ENCODE data around the gene DNMT3B.

GRCh38 chr20:32762754-32763201, 593 bp downstream of the DNMT3B start:
- TF ChIP-seq CTCF (IDR thresholded peaks at IDR 0.05; ENCODE audit: insufficient read depth, low read length, poor library complexity, severe bottlenecking) (no peak), EZH2phosphoT487 (conservative IDR thresholded peaks at IDR 0.05; ENCODE audit: low read length) (no peak)
